K562 (cell line): ENCODE results near the gene USP49. TPM values are rescaled to one million over a fixed set of nuclear protein-coding genes. Genes with fewer than 3 reads are reported as not detected.

ENCODE experiments used
- CHD7 ChIP-seq: fragments of 200-600 bp; sonication (generic); IDR thresholded peaks from one replicate; pipeline ENCODE4 v1.6.1; 2012; ENCODE audit warnings: mild to moderate bottlenecking, low read depth, low read length, inconsistent platforms
- CTCF ChIP-seq, 3 experiments: IDR thresholded peaks in 2 of 3; conservative IDR thresholded peaks in 1 of 3; 2 replicates each; pipeline ENCODE4 v1.5.1; 2011 to 2012; ENCODE audit warnings: low read length in 3 of 3, mild to moderate bottlenecking in 3 of 3, control low read depth in 2 of 3, improper control_type of control experiment in 1 of 3, inconsistent platforms in 1 of 3, low read depth in 1 of 3, mixed read lengths in 1 of 3, moderate library complexity in 1 of 3; ENCODE audit not compliant: insufficient read depth in 2 of 3
- EGR1 ChIP-seq: fragments of 450-650 bp; conservative IDR thresholded peaks from 2 replicates; pipeline ENCODE4 v1.6.1; 2017; ENCODE audit warnings: mild to moderate bottlenecking
- GTF3C2 ChIP-seq: IDR thresholded peaks from 3 replicates; pipeline ENCODE4 v1.6.1; 2011; ENCODE audit warnings: borderline replicate concordance, mild to moderate bottlenecking, moderate library complexity; ENCODE audit not compliant: insufficient read length; ENCODE audit errors: extremely low read depth
- KDM5B ChIP-seq: fragments of 200-600 bp; sonication (generic); IDR thresholded peaks from 2 replicates; pipeline ENCODE4 v1.6.1; 2012; ENCODE audit warnings: low read depth, mild to moderate bottlenecking, moderate library complexity, low read length, control low read depth, inconsistent platforms; ENCODE audit not compliant: insufficient replicate concordance
- MEIS2 ChIP-seq: fragments of 450-650 bp; IDR thresholded peaks from 2 replicates; pipeline ENCODE4 v1.6.1; 2014; ENCODE audit warnings: mild to moderate bottlenecking; ENCODE audit not compliant: partially characterized antibody
- RBM17 ChIP-seq: fragments of 200-400 bp; formaldehyde crosslinking; IDR thresholded peaks from 2 replicates; pipeline ENCODE4 v1.6.1; 2017; ENCODE audit warnings: low read depth, mild to moderate bottlenecking, low read length, borderline replicate concordance
- SMAD3 ChIP-seq: fragments of 450-650 bp; formaldehyde crosslinking; conservative IDR thresholded peaks from 2 replicates; pipeline ENCODE4 v1.4.0; 2020; ENCODE audit warnings: mild to moderate bottlenecking
- SRSF9 ChIP-seq: fragments of 200-400 bp; formaldehyde crosslinking; IDR thresholded peaks from 2 replicates; pipeline ENCODE4 v1.6.1; 2017; ENCODE audit warnings: low read depth, low read length, borderline replicate concordance
- ZBTB17 ChIP-seq: fragments of 450-650 bp; formaldehyde crosslinking; IDR thresholded peaks from 2 replicates; pipeline ENCODE4 v1.4.0; 2020; ENCODE audit warnings: mild to moderate bottlenecking
- polyA plus RNA-seq, 8 experiments: library from polyadenylated mRNA; depleted of rRNA in 4 of 8; stranded (reverse) in 5 of 8; unstranded in 3 of 8; fragments of >200 nt; fragmentation: Nextera tagmentation in 2 of 8; fragmentation: Illumina TruSeq in 1 of 8; extraction: Ambion mirVana in 2 of 8; extraction: Trizol in 1 of 8; gene quantifications; 2 replicates each; pipeline versions ENCODE4 v1.2.1 to v1.2.3, GENCODE V29; 2011 to 2014; ENCODE audit warnings: inconsistent platforms in 1 of 8, missing spikeins in 1 of 8
- total RNA-seq, 7 experiments: library from RNA; depleted of rRNA in 6 of 7; stranded (reverse); fragments of >200 nt in 6 of 7; fragmentation: Illumina TruSeq in 2 of 7; extraction: Trizol in 2 of 7; gene quantifications; 2 replicates each; pipeline versions ENCODE4 v1.2.1 to v1.2.3, GENCODE V29; 2011 to 2021; ENCODE audit warnings: low replicate concordance in 1 of 7

Gene USP49
- total and polyA plus RNA-seq, 9 of the 15 experiments (the other 6 are each of a cell fraction or from before 2014, with no cell fraction given), result 1.0 to 9.9 (median 6.5) TPM

GRCh38 chr6:41750374-41750773, 144.8 kb downstream of the USP49 start (continued):
- no peak for TF ChIP-seq RBM17
- TF ChIP-seq CHD7, result no peak
- no peak for TF ChIP-seq SMAD3 (CRISPR knock-in tag)
- TF ChIP-seq EGR1, result no peak
- no peak for TF ChIP-seq CTCF (IDR thresholded peaks at IDR 0.05 in 2 of 3, conservative IDR thresholded peaks at IDR 0.05 in 1 of 3; ENCODE audit: insufficient read depth in 2 of 3, low read depth in 1 of 3, low read length in 3 of 3)
- TF ChIP-seq KDM5B, result no peak
- peak; percentile 70 for TF ChIP-seq MEIS2
- no peak for TF ChIP-seq SRSF9
- 0 out of 2 replicates have a peak, but pooled peaks have one; percentile 38 for TF ChIP-seq ZBTB17
- TF ChIP-seq GTF3C2, result no peak
